Hindlimb muscle (tissue), 1 donor: ENCODE data around the gene RIC8A. TPM values are rescaled to one million over a fixed set of nuclear protein-coding genes. Genes with fewer than 3 reads are reported as not detected.
"Not testable (repeated sequence)": the region's sequence is repeated elsewhere in the genome, so short reads cannot be mapped to it uniquely, and the experiment has no call there.

Experiments
- DNase-seq: peaks from one replicate; pipeline ENCODE4 v3.0.0-alpha.2; 2013
- polyA plus RNA-seq: library from polyadenylated mRNA; unstranded; fragments of 120-200 nt; gene quantifications from one replicate; pipeline ENCODE4 v1.2.1, GENCODE V29; 2013; ENCODE audit not compliant: insufficient read length

The RIC8A gene
- 71.3 TPM for polyA plus RNA-seq

- DNase-seq, result peak; percentile 95
Observed at GRCh38 chr11:207208-207862, at the start of gene RIC8A, which contains the start of gene BET1L. RIC8A (plus strand) TSS chr11:207708; CDS start chr11:208855, 1,147 bp downstream. BET1L (minus strand) TSS chr11:207399; CDS start chr11:207321, 78 bp downstream.

GRCh38 chr11:180242-180641 lies 27.3 kb upstream of the RIC8A start:
- not testable (repeated sequence) for DNase-seq

- DNase-seq, result not testable (repeated sequence)
Observed at GRCh38 chr11:189200-189783, 18.2 kb upstream of the RIC8A start.

- DNase-seq, result not testable (repeated sequence)
Observed at GRCh38 chr11:189843-190311, 17.6 kb upstream of the RIC8A start.

GRCh38 chr11:190546-190945 lies 17.0 kb upstream of the RIC8A start:
- not testable (repeated sequence) for DNase-seq

GRCh38 chr11:191490-192478 lies 15.7 kb upstream of the RIC8A start:
- DNase-seq, result not testable (repeated sequence)

GRCh38 chr11:192674-193128 lies 14.8 kb upstream of the RIC8A start, which contains the start of gene SCGB1C1:
SCGB1C1 (plus strand) TSS chr11:193078; CDS start chr11:193100, 22 bp downstream.
- DNase-seq, result not testable (repeated sequence)

GRCh38 chr11:193481-193880 lies 14.0 kb upstream of the RIC8A start:
- DNase-seq, result not testable (repeated sequence)

GRCh38 chr11:196786-197731 lies 10.4 kb upstream of the RIC8A start:
- DNase-seq, result no peak

GRCh38 chr11:197741-198235 lies 9.7 kb upstream of the RIC8A start:
- DNase-seq, result no peak

GRCh38 chr11:198236-198806 lies 9.2 kb upstream of the RIC8A start:
- DNase-seq, result no peak

GRCh38 chr11:199004-199581 lies 8.4 kb upstream of the RIC8A start:
- no peak for DNase-seq

GRCh38 chr11:199782-200181 lies 7.7 kb upstream of the RIC8A start:
- no peak for DNase-seq

GRCh38 chr11:200224-201003 lies 7.1 kb upstream of the RIC8A start:
- DNase-seq, result no peak

- DNase-seq, result no peak
Observed at GRCh38 chr11:201966-202365, 5.5 kb upstream of the RIC8A start.

- DNase-seq, result no peak
Observed at GRCh38 chr11:202490-202889, 5.0 kb upstream of the RIC8A start.

GRCh38 chr11:203056-203944 lies 4.2 kb upstream of the RIC8A start:
- DNase-seq, result no peak

GRCh38 chr11:203945-204586 lies 3.4 kb upstream of the RIC8A start:
- no peak for DNase-seq
